Hematopoietic multipotent progenitor cell treated with erythropoietin and hydrocortisone succinate and interleukin-3 and kit ligand, for 6 days (in vitro differentiated cells): Measurements from ENCODE around the gene ADH7.
"Not testable (repeated sequence)": the region's sequence is repeated elsewhere in the genome, so short reads cannot be mapped to it uniquely, and the experiment has no call there.

Experiments used
- DNase-seq: peaks from one replicate; pipeline ENCODE4 v3.0.0-alpha.2; 2015

Gene ADH7

DNA sequence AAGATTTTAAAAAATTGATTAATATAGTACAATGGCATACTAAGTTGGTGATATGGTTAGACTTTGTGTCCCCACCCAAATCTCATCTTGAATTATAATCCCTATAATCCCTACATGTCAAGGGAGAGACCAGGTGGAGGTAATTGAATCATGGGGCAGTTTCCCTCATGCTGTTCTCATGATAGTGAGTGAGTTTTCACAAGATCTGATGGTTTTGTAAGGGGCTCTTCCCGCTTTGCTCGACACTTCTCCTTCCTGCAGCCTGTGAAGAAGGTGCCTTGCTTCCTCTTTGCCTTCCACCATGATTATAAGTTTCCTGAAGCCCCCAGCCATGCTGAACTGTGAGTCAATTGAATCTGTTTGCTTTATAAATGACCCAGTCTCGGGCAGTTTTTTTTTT is 20.2 kb downstream of the ADH7 start:
- not testable (repeated sequence) for DNase-seq

DNA sequence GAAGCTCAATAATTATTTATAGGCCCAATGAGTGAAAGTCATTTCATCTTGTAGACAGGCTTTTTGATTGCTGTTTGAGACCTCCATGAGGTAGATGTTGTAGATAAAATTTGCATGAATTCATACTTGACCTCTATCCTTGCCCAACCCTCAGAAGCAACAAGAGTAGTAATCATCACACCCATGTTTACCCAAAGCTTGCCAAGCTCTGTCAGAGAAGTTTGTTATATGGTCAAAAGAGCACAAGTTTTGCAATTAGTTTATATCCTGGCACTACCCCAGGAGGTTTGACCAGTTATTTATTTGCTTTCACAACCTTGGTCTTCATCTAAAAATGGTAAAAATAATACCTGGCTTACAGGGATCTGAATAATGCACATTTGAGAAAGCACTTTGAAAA is 20.7 kb downstream of the ADH7 start:
- no peak for DNase-seq

DNA sequence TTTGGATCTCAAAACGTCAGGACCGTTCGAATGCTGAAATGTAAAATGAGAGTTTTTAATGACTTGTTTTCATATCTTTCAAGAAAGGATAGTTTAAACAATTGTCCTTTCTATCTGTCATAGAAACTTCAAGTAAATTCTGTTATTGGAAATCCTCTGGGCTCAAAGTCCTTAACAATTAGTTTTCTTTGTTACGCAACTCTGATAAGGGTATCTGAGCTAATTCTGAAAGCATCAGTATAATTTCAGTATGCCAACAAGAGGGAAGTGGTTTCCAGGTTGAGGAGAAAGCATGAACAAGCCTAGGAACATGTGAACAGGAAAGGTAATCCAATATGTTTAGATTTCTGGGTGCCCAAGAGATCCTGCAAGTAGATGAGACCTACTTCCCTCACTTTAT is 22.0 kb downstream of the ADH7 start:
- DNase-seq, result no peak

DNA sequence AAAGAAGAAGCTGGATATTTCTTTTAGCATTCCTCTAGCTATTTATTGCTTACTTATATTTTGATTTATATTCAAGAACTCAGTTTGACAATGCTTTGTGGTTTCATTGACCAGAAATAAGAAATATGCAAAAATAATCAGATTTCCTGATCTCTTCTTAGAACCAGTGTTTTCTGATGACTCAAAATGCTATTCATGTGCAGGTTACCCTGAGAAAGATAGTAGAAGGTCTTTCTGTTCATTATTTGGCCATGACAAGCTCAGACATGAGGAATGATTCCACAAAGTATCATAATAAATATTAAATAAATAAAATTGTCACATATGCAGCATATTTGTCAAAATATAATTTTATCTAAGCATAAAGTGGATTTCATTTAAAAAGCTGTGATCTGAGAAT is 24.1 kb downstream of the ADH7 start:
- no peak for DNase-seq

DNA sequence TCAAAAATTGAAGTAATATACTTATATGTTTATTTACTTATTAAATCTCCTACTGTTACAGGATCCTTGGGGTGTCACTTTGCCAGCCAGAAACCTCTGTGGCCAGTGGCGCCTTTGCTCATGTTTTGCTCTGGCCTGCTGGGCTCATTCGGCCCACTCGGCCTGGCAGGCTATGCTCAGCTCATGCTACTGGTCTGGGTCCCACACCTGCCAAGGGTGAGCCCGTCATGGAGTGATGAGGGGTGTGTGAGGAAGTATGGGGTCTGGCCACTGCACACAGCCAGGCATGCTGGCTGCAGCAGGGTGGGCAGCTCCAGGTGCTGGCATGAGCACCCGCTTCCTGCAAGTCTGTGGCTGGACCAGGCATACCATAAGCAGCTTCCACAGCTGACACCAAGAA is 25.1 kb downstream of the ADH7 start:
- DNase-seq, result no peak

GRCh38 chr4:99408346-99408745 is 26.8 kb downstream of the ADH7 start:
- no peak for DNase-seq

DNA sequence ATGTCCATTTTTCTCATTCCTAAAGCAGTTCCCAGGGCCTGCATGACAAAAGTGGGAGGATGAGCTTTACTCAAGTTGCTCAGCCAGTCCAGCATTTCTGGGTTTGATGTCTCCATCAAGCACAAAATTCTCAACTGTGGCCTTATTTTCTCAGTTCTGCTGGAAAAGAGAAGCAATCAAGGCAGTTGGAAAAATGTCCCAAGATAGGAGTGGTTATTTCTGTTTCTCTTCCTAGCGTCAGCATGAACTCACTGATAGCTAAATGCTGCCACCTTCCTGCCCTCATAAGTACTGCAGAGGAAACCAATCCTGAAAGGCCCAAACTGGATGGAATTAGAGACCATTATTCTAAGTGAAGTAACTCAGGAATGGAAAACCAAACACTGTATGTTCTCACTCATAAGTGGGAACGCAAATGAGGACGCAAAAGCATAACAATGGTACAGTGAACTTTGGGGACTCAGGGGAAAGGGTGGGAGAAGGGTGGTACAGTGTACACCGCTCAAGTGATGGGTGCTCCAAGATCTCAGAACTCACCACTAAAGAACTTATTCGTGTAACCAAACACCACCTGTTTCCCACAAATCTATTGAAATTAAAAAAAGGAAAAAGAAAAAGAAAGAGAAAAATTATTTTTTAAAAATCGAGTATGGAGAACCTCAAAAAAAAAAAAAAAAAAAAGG is 29.6 kb downstream of the ADH7 start:
- peak; percentile 74 for DNase-seq

- no peak for DNase-seq
Measured at GRCh38 chr4:99404595-99405287, 30.4 kb downstream of the ADH7 start.

DNA sequence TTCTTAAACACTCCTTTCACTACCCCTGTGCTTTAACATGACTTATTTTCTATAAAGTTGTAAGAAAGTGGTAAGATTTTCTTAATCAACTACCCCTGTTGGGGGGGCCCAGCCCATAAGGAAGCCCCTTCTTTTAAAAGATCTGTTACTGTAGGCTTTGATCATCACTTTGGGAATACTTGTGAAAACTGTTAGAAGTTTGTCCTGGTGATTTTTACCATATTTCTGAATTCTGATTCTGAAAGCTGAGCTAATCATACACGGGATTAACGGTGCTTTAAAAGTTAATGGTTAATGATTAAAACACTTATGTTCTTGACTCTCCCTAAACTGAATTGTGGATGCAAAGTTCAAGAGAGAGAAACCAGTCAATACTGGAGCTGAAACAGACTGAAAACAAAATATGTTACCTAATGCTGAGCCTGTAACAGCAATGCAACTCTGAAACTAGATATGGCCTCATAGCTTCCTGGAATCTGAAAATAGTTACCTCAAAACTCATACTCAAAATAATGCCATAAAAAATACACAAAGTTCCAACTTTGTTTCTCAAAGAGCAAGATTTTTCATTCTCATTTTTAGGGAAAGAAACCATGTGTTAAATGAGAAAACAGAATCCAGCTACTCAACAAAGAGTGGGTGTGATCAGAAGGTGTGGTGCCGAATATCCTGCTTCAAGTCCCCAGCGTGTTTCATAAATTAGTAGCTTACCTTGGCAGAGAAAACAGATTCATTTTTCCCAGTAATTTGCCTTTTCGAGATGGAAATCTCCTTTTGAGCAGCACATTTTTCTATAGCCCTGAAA is 31.6 kb downstream of the ADH7 start:
- no peak for DNase-seq

DNA sequence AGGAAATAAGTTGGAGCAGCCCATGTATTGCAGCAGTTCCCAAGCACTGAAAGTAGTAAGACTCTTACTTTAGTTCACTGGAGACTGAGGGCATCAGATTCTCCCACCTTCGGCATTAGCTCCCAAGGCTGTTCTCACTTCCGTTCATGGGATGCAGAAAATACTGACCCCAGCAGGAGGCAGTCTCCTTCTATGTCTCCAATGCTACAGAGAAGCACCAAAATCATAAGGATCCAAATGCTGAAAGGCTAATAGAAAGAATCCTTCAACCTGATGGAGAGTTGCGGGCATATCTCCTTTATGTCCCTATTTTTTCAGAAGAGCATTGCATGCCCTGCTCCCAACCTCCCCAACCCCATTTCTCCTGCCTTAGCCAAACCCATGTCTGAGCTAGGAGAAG is 32.4 kb downstream of the ADH7 start:
- no peak for DNase-seq

DNA sequence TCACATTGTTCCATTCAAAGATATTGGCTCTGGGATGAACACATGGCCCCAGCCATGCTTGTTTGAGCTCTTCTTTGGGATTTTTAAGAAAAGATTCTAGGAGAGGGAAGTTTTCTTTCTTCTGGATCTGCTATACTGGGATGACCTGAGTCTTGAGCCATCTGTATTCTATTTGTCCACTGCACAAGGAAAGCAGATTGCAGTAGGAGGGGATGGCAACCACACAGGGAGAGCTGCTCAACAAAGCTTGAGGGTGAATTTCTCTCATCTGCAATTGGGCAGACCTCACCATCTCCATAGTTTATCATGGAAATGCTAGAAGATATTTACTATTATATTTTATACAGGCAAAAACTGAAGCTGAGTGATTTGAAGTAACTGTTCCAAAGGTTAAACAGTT is 34.3 kb downstream of the ADH7 start:
- no peak for DNase-seq

DNA sequence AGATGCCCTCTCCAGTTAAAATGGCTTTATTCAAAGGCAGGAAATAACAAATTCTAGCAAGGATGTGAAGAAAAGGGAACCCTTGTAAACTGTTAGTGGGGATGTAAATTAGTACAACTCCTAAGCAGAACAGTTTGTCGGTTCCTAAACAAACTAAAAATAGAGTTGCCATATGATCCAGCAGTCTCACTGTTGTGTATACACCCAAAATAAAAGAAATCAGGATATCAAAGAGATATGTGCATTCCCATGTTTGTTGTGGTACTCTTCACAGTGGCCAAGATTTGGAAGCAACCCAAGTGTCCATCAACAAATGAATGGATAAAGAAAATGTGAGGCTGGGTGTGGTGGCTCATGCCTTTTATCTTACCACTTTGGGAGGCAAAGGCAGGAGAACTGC is 36.1 kb downstream of the ADH7 start:
- DNase-seq, result no peak

- DNase-seq, result no peak
Measured at GRCh38 chr4:99395595-99396364, 39.4 kb downstream of the ADH7 start.

- DNase-seq, result no peak
Measured at GRCh38 chr4:99394896-99395295, 40.2 kb downstream of the ADH7 start.

DNA sequence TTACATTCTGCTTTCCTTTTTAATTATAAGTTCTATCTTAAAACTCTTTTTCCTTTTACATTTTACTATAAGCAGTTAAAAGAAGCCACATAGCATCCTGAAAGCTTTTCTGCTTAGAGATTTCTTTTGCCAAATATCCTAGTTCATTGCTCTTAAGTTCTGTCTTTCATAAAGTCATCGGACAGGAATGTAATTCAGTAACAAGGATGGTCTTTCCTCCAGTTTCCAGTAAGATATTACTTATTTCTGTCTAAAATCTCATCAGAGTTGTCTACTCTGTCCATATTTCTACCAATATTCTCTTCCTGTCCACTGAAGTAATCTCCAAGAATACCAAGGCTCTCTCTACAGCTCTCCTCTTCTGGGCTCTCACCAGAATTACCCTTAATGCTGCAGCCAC is 45.1 kb downstream of the ADH7 start:
- no peak for DNase-seq

GRCh38 chr4:99389606-99390005 is 45.5 kb downstream of the ADH7 start:
- no peak for DNase-seq

GRCh38 chr4:99383833-99384392 is 51.2 kb downstream of the ADH7 start:
- DNase-seq, result no peak

DNA sequence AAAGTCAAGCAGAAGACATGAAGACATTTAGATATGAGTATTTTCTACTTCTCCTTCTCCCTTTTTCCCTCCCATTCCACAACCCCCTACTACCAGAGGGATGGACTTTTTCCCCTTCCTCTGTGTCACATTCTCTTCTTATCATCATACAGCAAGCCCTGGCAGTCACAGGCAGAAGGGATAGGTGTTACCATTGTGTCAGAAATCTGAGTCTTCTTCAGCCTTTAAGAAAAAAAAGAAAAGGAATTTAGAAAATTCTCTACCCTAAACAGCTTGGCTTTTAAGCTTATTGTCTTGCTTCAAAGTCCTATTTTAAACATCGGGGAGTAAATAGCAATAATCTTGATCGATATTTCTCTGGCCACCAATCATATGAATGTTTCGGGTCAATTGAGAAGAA is 51.7 kb downstream of the ADH7 start:
- DNase-seq, result no peak

GRCh38 chr4:99382745-99383360 is 52.3 kb downstream of the ADH7 start:
- DNase-seq, result no peak

- no peak for DNase-seq
Measured at GRCh38 chr4:99381588-99382175, 53.5 kb downstream of the ADH7 start.

GRCh38 chr4:99379571-99379970 is 55.6 kb downstream of the ADH7 start:
- no peak for DNase-seq

DNA sequence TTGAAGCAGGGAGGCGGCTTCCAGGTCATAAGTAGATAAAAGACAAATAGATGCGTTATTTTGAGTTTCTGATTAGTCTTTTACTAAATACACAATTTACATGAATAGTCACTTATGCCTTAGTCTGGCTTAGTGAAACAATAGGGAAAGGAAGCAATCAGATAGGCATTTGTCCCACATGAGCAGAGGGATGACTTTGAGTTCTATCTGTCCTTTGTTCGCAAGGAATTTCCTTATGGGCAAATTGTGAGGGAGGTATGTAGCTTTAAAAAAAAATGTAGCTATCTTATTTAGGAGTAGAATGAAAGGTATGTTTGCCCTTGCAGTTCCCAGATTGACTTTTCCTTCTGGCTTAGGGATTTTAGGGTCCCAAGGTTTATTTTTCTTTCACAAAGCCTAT is 56.3 kb downstream of the ADH7 start:
- DNase-seq, result no peak
